Measurements from ENCODE around the gene DENND4C.
"Not testable (repeated sequence)": the region's sequence is repeated elsewhere in the genome, so short reads cannot be mapped to it uniquely, and the experiment has no call there.

Gene DENND4C

DNA sequence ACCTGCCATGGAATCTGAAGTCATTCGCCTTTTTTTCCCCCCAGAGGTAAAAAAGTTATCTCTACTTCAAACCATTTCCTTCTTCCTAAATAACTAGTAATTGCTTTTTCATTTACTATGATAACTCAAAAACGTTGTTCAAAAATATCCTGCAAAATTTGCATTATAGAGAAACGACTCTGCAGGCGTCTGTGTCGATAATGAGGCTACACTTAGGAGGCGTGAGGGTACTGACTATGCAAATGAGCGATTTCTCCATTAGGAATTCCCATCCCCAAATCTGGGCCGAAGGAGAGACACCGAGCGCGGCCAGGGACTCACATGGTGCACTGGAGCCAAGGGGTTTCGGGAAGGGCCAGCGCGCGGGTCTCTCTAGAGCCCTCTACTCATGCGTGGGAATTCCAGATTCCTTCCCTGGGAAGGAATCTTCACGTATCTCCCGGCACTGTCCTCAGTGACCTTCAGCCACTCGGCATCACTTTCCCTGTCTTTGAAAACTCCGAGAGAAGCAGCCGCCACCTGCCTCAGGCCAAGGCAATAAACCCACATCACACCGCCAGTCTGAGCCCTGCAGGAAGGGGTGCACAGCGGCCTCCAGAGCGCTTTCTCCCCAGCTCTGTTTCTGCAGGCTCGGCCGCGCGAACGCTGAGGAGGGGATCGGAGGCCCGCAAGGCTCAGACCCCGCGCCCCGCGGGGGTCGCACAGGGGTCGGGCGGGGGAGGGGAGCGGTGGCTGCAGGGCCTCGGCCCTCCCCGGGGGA lies 718 bp upstream of the DENND4C start:
- no peak for DNase-seq

DNA sequence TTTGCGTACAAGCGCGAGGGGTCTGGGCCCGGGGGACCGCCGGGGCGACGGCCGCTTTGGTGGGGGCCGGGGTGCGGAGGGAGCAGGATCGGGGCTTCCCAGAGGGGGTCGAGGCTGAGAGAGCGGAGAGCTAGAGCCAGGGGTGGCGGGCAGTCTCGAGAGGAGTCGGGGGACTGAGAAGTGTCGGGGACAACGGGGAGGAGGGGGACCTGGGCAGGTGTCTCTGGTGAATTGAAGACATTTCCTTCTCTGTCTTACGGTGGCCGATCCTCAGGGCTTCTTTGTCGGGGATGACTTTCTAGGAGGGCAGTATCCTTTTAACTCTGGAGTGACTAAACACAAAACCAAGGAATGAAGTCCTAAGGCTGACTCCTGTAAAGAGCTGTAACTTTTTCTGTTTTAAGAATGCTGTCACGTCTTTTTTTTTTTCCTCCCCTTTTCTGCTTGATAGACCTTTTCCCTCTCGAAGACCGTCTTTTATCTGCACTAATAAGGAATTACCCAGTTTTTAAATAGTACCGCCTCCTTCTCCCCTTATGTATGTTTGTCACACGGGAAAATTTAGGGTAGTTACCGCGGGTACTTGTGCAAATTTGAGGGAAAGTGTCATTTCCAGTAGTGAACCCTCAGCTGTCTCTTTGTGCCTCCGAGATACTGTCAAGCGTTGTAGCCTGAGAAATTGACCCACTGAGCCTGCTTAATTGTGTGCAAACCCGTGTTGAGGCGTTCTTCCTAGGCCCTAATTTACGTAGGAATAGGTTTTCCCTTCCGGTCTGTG lies 822 bp downstream of the DENND4C start:
- peak; percentile 32 for DNase-seq

GRCh38 chr9:19231904-19232822 lies 1.7 kb downstream of the DENND4C start:
- no peak for DNase-seq

GRCh38 chr9:19232823-19233194 lies 2.3 kb downstream of the DENND4C start:
- DNase-seq = peak; percentile 67

- no peak for DNase-seq
Observed at GRCh38 chr9:19233344-19233743, 2.9 kb downstream of the DENND4C start.

GRCh38 chr9:19239955-19240354 lies 9.5 kb downstream of the DENND4C start:
- DNase-seq = no peak

DNA sequence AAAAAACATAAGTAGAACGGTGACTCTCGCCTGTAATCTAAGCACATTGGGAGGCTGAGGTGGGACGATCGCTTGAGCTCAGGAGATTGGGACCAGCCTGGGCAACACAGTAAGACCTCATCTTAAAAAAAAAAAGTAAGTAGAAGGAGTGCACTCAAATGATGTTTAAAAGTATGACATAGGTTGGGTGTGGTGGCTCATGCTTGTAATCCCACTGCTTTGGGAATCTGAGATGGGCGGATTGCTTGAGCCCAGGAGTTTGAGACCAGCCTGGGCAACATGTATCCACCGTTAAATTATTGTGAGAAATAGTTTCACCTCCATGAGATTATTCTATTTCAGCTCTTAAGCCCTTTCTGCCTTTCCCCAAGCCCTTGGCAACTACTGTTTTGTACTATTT lies 11.2 kb downstream of the DENND4C start:
- no peak for DNase-seq

- no peak for DNase-seq
Observed at GRCh38 chr9:19243366-19244033, 13.0 kb downstream of the DENND4C start.

DNA sequence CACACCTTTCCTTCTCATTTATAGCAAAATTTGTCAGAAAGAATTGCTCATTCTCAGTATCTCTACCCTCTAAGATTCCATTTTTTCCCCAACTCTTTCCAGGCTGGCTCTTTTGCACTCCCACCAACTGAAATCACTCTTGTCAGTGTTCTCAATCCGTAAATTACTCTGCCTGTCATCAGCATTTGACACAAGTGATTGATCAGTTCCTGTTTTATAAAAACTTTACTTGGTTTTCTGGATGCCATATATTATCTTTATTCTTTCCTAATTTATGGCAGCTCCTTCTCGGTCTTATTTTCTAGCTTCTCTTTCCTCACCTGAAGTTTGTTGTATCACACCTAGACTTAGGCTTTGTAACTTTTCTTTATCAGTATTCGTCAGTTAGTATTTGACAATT lies 16.4 kb downstream of the DENND4C start:
- no peak for DNase-seq

DNA sequence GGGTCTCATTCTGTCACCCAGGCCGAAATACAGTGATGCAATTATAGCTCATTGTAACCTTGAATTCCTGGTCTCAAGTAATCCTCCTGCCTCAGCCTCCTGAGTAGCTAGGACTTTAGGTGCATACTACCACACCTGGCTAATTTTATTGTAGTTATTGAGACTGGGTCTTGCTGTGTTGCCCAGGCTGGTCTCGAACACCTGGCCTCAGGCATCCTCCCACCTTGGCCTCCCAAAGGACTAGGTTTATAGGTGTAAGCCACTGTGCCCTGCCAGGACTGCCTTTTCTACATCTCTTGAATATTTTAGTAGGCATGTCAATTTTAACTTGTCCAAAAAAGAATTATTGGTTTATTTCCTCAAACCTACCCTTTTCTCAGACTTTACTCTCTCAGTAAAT lies 16.9 kb downstream of the DENND4C start:
- no peak for DNase-seq

DNA sequence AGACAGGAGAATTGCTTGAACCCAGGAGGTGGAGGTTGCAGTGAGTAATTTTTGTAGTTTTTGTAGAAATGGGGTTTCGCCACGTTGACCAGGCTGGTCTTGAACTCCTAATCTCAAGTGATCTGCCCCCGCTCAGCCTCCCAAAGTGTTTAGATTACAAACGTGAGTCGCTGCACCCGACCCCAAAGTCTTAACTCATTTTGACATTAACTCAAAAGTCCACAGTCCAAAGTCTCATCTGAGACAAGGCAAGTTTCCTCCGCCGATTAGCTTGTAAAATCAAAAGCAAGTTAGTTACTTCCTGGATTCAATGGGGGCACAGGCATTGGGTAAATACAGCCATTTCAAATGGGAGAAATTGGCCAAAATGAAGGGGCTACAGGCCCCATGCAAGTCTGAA lies 19.9 kb downstream of the DENND4C start:
- DNase-seq = not testable (repeated sequence)

DNA sequence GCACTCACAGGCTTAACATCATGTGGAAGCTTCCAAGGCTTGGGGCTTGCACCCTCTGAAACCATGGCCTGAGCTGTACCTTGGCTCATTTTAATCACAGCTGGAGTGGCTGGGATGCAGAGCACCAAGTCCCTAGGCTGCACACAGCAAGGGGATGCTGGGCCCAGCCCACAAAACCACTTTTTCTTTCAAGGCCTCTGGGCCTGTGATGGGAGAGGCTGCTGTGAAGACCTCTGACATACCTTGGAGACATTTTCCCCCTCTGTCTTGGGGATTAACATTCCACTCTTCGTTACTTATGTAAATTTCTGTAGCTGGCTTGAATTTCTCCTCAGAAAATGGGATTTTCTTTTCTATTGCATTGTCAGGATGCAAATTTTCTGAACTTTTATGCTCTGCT lies 20.7 kb downstream of the DENND4C start:
- not testable (repeated sequence) for DNase-seq

GRCh38 chr9:19251622-19252021 lies 21.1 kb downstream of the DENND4C start:
- not testable (repeated sequence) for DNase-seq

- no peak for DNase-seq
Observed at GRCh38 chr9:19252174-19252884, 21.8 kb downstream of the DENND4C start.

GRCh38 chr9:19252885-19253219 lies 22.4 kb downstream of the DENND4C start:
- no peak for DNase-seq

DNA sequence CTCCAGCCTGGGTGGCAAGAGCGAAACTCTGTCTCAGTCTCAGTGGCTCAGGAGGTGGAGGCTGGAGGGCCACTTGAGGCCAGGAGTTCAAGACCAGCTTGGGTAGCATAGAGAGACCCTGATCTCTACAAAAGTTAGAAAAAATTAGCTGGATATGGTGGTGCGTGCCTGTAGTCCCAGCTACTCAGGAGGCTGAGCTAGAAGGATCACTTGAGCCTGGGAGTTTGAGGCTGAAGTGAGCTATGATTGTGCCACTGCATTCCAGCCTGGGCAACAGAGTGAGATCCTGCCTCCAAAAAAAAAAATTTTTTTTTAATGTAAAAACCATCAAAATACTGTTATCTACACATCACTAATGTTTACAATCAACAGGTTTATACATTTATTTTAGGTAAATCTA lies 24.6 kb downstream of the DENND4C start:
- DNase-seq = no peak

DNA sequence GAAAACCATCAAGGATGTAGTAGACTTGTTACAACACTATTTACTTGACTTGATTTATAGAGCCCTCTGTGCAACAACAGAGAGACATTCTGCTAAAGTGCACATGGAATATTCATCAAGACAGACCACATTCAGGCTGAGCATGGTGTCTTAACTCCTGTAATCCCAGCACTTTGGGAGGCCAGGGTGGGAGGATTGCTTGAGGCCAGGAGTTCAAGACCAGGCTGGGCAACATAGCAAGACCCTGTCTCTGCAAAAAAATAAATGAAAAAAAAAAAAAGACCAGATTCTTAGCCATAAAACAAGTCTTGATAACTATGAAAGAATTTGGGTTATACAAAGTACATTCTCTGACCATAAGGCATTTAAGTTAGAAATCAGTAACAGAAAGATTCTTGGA lies 25.3 kb downstream of the DENND4C start:
- DNase-seq = no peak

GRCh38 chr9:19259665-19260255 lies 29.3 kb downstream of the DENND4C start:
- not testable (repeated sequence) for DNase-seq

DNA sequence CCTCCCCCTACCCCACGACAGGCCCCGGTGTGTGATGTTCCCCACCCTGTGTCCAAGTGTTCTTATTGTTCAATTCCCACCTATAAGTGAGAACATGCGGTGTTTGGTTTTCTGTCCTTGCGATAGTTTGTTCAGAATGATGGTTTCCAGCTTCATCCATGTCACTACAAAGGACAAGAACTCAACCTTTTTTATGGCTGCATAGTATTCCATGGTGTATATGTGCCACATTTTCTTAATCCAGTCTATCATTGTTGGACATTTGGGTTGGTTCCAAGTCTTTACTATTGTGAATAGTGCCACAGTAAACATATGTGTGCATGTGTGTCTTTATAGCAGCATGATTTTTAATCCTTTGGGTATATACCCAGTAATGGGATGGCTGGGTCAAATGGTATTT lies 35.1 kb downstream of the DENND4C start:
- not testable (repeated sequence) for DNase-seq

- DNase-seq = not testable (repeated sequence)
Observed at GRCh38 chr9:19266778-19267384, 36.4 kb downstream of the DENND4C start.

- no peak for DNase-seq
Observed at GRCh38 chr9:19269582-19269981, 39.1 kb downstream of the DENND4C start.
